ENCODE measurements around the gene ATXN1.

GRCh38 chr6:16405375-16405774 is 355.9 kb downstream of the ATXN1 start:
- no peak for TF ChIP-seq TARDBP (IDR thresholded peaks at IDR 0.05)
- TF ChIP-seq FOXM1 (IDR thresholded peaks at IDR 0.05; ENCODE audit: borderline replicate concordance), result no peak
- TF ChIP-seq BHLHE40 (IDR thresholded peaks at IDR 0.05; ENCODE audit: borderline replicate concordance), result no peak
- TF ChIP-seq FOXK2 (IDR thresholded peaks at IDR 0.05), result no peak
- TF ChIP-seq FOXA1 (IDR thresholded peaks at IDR 0.05), result no peak
- TF ChIP-seq ARNT (IDR thresholded peaks at IDR 0.05), result no peak
- TF ChIP-seq NFRKB (IDR thresholded peaks at IDR 0.05), result no peak
- TF ChIP-seq SUZ12 (IDR thresholded peaks at IDR 0.05), result no peak
- no peak for TF ChIP-seq SP1 (IDR thresholded peaks at IDR 0.05)

Data from HEK293T (cell line).